ENCODE results near the gene NEURL2.

- no peak for TF ChIP-seq POLR2AphosphoS5 (IDR thresholded peaks at IDR 0.05)
- no peak for TF ChIP-seq CTCF (IDR thresholded peaks at IDR 0.05)
- TF ChIP-seq POLR2A (IDR thresholded peaks at IDR 0.05), result no peak
Observed at GRCh38 chr20:45886590-45887345, 4.2 kb downstream of the NEURL2 start.

Data from suprapubic skin (tissue), 4 donors.